ENCODE measurements around the gene SRSF2. TPM values are rescaled to one million over a fixed set of nuclear protein-coding genes. Genes with fewer than 3 reads are reported as not detected.
"Not testable (repeated sequence)": the region's sequence is repeated elsewhere in the genome, so short reads cannot be mapped to it uniquely, and the experiment has no call there.

SRSF2 gene
- polyA plus RNA-seq, 2 of the 4 experiments (the other 2 are of a cell fraction) = 338 to 412 TPM

- peak within 1 kb of the TSS; percentile 60 for H3K4me3 ChIP-seq
- DNase-seq (ENCODE audit: low read depth in 1 of 2, low spot score in 1 of 2) (peak; percentile 49 to 78), FAIRE-seq (no peak), ATAC-seq (peak; percentile 76 to 82)
- CTCF ChIA-PET = interaction anchor here (0.9 to 26.0 kb wide), 9 partner anchors 8 to 355 kb away, joined by 3 to 456 read pairs (median 56); partner anchors contain the start of genes JMJD6 and METTL23
- H3K4me1 ChIP-seq = peaks cover 22% of the 10 kb centered on the region
- peak within 1 kb of the TSS; percentile 98 for H3K4me2 ChIP-seq
- H3K9me3 ChIP-seq = no peaks in the 10 kb centered on the region
- TF ChIP-seq POLR2A (IDR thresholded peaks at IDR 0.05; ENCODE audit: low read length) (peak; percentile 39), MAX (IDR thresholded peaks at IDR 0.05) (no peak), FOSL2 (IDR thresholded peaks at IDR 0.05) (no peak), FOSL2 (CRISPR knock-in tag; IDR thresholded peaks at IDR 0.05) (peak; percentile 42; the same call in 1 of the 2 replicates), RCOR1 (IDR thresholded peaks at IDR 0.05; ENCODE audit: low read depth, low read length) (no peak), JUNB (IDR thresholded peaks at IDR 0.05) (no peak), MAZ (IDR thresholded peaks at IDR 0.05; ENCODE audit: borderline replicate concordance, low read depth, low read length) (peak; percentile 83; the same call in 1 of the 2 replicates), HOXB5 (CRISPR knock-in tag; IDR thresholded peaks at IDR 0.05) (no peak), ESRRA (IDR thresholded peaks at IDR 0.05; ENCODE audit: borderline replicate concordance, low read length) (no peak), HMGXB4 (CRISPR knock-in tag; IDR thresholded peaks at IDR 0.05; ENCODE audit: borderline replicate concordance) (no peak), CBX2 (IDR thresholded peaks at IDR 0.05; ENCODE audit: borderline replicate concordance, low read depth) (no peak), HES2 (IDR thresholded peaks at IDR 0.05) (no peak), HOXB13 (CRISPR knock-in tag; IDR thresholded peaks at IDR 0.05; ENCODE audit: low read depth) (no peak), SMC3 (IDR thresholded peaks at IDR 0.05) (no peak), PBX3 (IDR thresholded peaks at IDR 0.05) (no peak), MAFK (IDR thresholded peaks at IDR 0.05; ENCODE audit: partially characterized antibody) (no peak), JUN (IDR thresholded peaks at IDR 0.05) (peak in 1 of 2 experiments; percentile 40; a peak in 1 of 5 replicates)
- POLR2A ChIA-PET = interaction anchor here (0.9 to 2.8 kb wide), 2 partner anchors 15 to 40 kb away, joined by 3 to 12 read pairs; partner anchors contain the start of genes JMJD6 and METTL23
- 23% methylated on average over 12 of the region's 56 CpGs for WGBS (ENCODE audit: missing lambda C conversion rate)
- H3K27ac ChIP-seq = peak within 1 kb of the TSS; percentile 73 to 88
Observed at GRCh38 chr17:76710863-76711611, 26.1 kb downstream of the SRSF2 start, which contains the start of gene MXRA7. MXRA7 (minus strand) TSS chr17:76710965; CDS start chr17:76710946, 19 bp downstream.

GRCh38 chr17:76709951-76710862, 26.9 kb downstream of the SRSF2 start:
- POLR2A ChIA-PET = interaction anchor here (0.9 to 2.8 kb wide), 3 partner anchors 16 to 153 kb away, joined by 3 to 12 read pairs (median 4); partner anchors contain the start of genes JMJD6 and METTL23

More at GRCh38 chr17:76709951-76710862, 26.9 kb downstream of the SRSF2 start:
- Histone ChIP-seq H3K4me3 (peak overlapping the region; percentile 60), H3K27ac (peak overlapping the region; percentile 73 to 88), H3K4me2 (peak overlapping the region; percentile 98), H3K4me1 (peaks cover 22% of the 10 kb centered on the region)
- not testable (repeated sequence) for DNase-seq (ENCODE audit: low read depth in 1 of 2, low spot score in 1 of 2); FAIRE-seq; H3K9me3 ChIP-seq
- WGBS (ENCODE audit: missing lambda C conversion rate) = 18% methylated on average over 25 of the region's 79 CpGs
- TF ChIP-seq PHF8 (IDR thresholded peaks at IDR 0.05; ENCODE audit: borderline replicate concordance, low read depth) (0 out of 2 replicates have a peak, but pooled peaks have one; percentile 39), HOXB13 (CRISPR knock-in tag; IDR thresholded peaks at IDR 0.05; ENCODE audit: low read depth) (0 out of 2 replicates have a peak, but pooled peaks have one; percentile 23), MAX (IDR thresholded peaks at IDR 0.05) (peak; percentile 64)
- ATAC-seq = peak; percentile 31 to 54; a peak in 5 of 6 replicates
- CTCF ChIA-PET = interaction anchor here (1.1 to 26.0 kb wide), 9 partner anchors 8 to 249 kb away, joined by 3 to 456 read pairs (median 5); partner anchors contain the start of genes JMJD6 and METTL23
